Loucy (cell line): ENCODE results near the gene REC8.

Experiments used
- H2AFZ ChIP-seq: fragments of 200-600 bp; sonication (generic); 2 replicates; pipeline ENCODE4 v1.6.0; 2016; ENCODE audit warnings: antibody characterized with exemption, mild to moderate bottlenecking, low read length, moderate library complexity
- H3F3A ChIP-seq: fragments of 200-600 bp; 2 replicates; pipeline ENCODE4 v1.6.0; 2016; ENCODE audit warnings: antibody characterized with exemption, low read depth, mild to moderate bottlenecking
- H3K27me3 ChIP-seq: fragments of 200-600 bp; sonication (generic); 2 replicates; pipeline ENCODE4 v1.6.1; 2014; ENCODE audit warnings: low read length, mild to moderate bottlenecking; ENCODE audit not compliant: insufficient read depth, poor library complexity, severe bottlenecking
- H3K36me3 ChIP-seq: fragments of 200-600 bp; sonication (generic); 2 replicates; pipeline ENCODE4 v1.6.1; 2016; ENCODE audit warnings: low read length; ENCODE audit not compliant: insufficient read depth
- H3K4me1 ChIP-seq: fragments of 200-600 bp; sonication (generic); 2 replicates; pipeline ENCODE4 v1.5.1; 2014; ENCODE audit warnings: low read length, mild to moderate bottlenecking; ENCODE audit not compliant: insufficient read depth, poor library complexity, severe bottlenecking
- H3K4me2 ChIP-seq: fragments of 200-600 bp; sonication (generic); 2 replicates; pipeline ENCODE4 v1.6.0; 2014; ENCODE audit warnings: antibody characterized with exemption, low read length, low read depth, mild to moderate bottlenecking; ENCODE audit not compliant: poor library complexity, severe bottlenecking
- H3K4me3 ChIP-seq: fragments of 200-600 bp; sonication (generic); 2 replicates; pipeline ENCODE4 v1.5.1; 2014; ENCODE audit warnings: low read length, mild to moderate bottlenecking, mixed read lengths; ENCODE audit not compliant: poor library complexity, severe bottlenecking
- H3K79me2 ChIP-seq: fragments of 200-600 bp; sonication (generic); 2 replicates; pipeline ENCODE4 v1.6.1; 2014; ENCODE audit warnings: low read length; ENCODE audit not compliant: insufficient read depth
- H3K9ac ChIP-seq: fragments of 200-600 bp; sonication (generic); 2 replicates; pipeline ENCODE4 v1.6.0; 2014; ENCODE audit warnings: mild to moderate bottlenecking, low read depth, low read length, moderate library complexity; ENCODE audit not compliant: poor library complexity, severe bottlenecking
- H3K9me2 ChIP-seq: fragments of 200-600 bp; sonication (generic); replicated peaks from 2 replicates; pipeline ENCODE4 v1.6.1; 2016; ENCODE audit warnings: low read depth, low read length, mixed read lengths
- H3K9me3 ChIP-seq: fragments of 200-600 bp; sonication (generic); 2 replicates; pipeline ENCODE4 v1.6.1; 2014; ENCODE audit warnings: mild to moderate bottlenecking, antibody characterized with exemption, low read length, low read depth; ENCODE audit not compliant: insufficient read depth
- H4K20me1 ChIP-seq: fragments of 200-600 bp; sonication (generic); 2 replicates; pipeline ENCODE4 v1.6.0; 2014; ENCODE audit warnings: antibody characterized with exemption, low read length, mild to moderate bottlenecking; ENCODE audit not compliant: insufficient read depth, poor library complexity, severe bottlenecking
- CTCF ChIP-seq: fragments of 200-600 bp; sonication (generic); conservative IDR thresholded peaks from 2 replicates; pipeline ENCODE4 v1.5.1; 2014; ENCODE audit warnings: mild to moderate bottlenecking, antibody characterized with exemption, low read length
- EZH2phosphoT487 ChIP-seq: fragments of 200-600 bp; IDR thresholded peaks from 2 replicates; pipeline ENCODE4 v1.6.1; 2018; ENCODE audit warnings: antibody characterized with exemption, mild to moderate bottlenecking, moderate library complexity, borderline replicate concordance

The REC8 gene

DNA sequence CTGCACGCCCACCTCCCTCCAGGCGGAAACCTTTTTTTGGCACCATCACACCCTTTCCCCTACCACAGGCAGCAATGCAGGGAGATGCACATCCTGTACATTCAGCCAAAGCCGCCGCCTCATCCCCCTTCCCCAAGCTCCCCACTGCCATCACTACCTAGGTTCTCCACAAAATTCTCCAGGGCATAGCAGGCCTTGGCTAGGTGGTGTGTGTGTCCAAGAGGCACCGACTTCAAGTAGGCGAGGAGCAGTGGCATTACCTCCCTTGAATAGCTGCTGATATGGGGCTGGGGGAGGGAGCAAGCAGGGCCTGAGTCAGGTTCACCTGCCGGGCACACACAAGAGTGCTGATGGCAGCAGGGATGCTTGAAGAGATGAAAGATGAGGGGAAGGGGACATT, 13.1 kb downstream of the REC8 start:
- H4K20me1 ChIP-seq = no peaks in the 10 kb centered on the region
- no peaks in the 10 kb centered on the region for H3K9me2 ChIP-seq
- H3K4me1 ChIP-seq = peaks cover 11% of the 10 kb centered on the region
- H3K4me3 ChIP-seq = no peak overlapping the region
- no peaks in the 10 kb centered on the region for H3F3A ChIP-seq
- no peak for TF ChIP-seq CTCF
- TF ChIP-seq EZH2phosphoT487 = no peak
- H2AFZ ChIP-seq = no peak overlapping the region
- H3K27me3 ChIP-seq = no peaks in the 10 kb centered on the region
- H3K9ac ChIP-seq = no peak overlapping the region
- H3K9me3 ChIP-seq = no peaks in the 10 kb centered on the region
- no peak overlapping the region for H3K4me2 ChIP-seq
- no peaks in the 10 kb centered on the region for H3K79me2 ChIP-seq
- peaks cover 4% of the 10 kb centered on the region; the same call in 1 of the 2 replicates for H3K36me3 ChIP-seq

DNA sequence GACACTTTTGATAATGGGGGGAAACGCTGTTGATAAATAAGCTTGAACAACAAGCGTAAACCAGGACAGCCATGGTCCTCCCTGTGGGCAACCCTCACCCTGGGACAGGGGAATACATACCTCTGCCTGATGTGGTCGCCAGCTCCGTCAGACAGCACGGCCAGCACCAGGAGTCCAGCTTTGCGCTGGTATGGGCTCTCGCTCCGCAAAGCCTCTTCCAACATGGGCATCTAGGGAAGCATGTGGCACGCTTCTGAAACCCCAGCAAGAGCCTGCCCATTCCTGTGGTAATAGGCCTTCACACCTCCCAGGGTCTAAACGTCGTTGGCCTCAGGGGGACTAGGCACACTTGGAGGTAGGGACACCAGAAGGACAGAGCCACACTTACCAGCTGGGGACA, 13.9 kb downstream of the REC8 start:
- H3K9ac ChIP-seq = no peak overlapping the region
- no peak for TF ChIP-seq EZH2phosphoT487
- no peak for TF ChIP-seq CTCF
- no peaks in the 10 kb centered on the region for H3K27me3 ChIP-seq
- H3K4me1 ChIP-seq = peaks cover 11% of the 10 kb centered on the region
- no peak overlapping the region for H3K4me3 ChIP-seq
- H3K9me3 ChIP-seq = no peaks in the 10 kb centered on the region
- H4K20me1 ChIP-seq = no peaks in the 10 kb centered on the region
- H3K36me3 ChIP-seq = no peaks in the 10 kb centered on the region; the same call in 1 of the 2 replicates
- H3K79me2 ChIP-seq = no peaks in the 10 kb centered on the region
- no peaks in the 10 kb centered on the region for H3K9me2 ChIP-seq
- no peak overlapping the region for H2AFZ ChIP-seq
- no peaks in the 10 kb centered on the region for H3F3A ChIP-seq
- no peak overlapping the region for H3K4me2 ChIP-seq

GRCh38 chr14:24186831-24187538, 15.1 kb downstream of the REC8 start:
- Histone ChIP-seq H3K36me3 (no peaks in the 10 kb centered on the region; the same call in 1 of the 2 replicates), H3K4me1 (peaks cover 11% of the 10 kb centered on the region), H3K9me3 (no peaks in the 10 kb centered on the region), H3K79me2 (peaks cover 6% of the 10 kb centered on the region; the same call in 1 of the 2 replicates), H3K9ac (no peak overlapping the region), H2AFZ (no peak overlapping the region), H4K20me1 (no peaks in the 10 kb centered on the region), H3K9me2 (no peaks in the 10 kb centered on the region), H3K4me3 (no peak overlapping the region), H3K27me3 (no peaks in the 10 kb centered on the region), H3F3A (no peaks in the 10 kb centered on the region), H3K4me2 (peak overlapping the region; percentile 84)
- no peak for TF ChIP-seq EZH2phosphoT487
- no peak for TF ChIP-seq CTCF
